K562 (cell line): ENCODE measurements around the gene DNAAF8. TPM values are rescaled to one million over a fixed set of nuclear protein-coding genes. Genes with fewer than 3 reads are reported as not detected.
A peak's percentile ranks its signal among the peaks of the same experiment; 100 is the strongest.

Experiments
- BRCA1 ChIP-seq, 2 experiments: fragments of 450-650 bp in 1 of 2; sonication (generic) in 1 of 2; formaldehyde crosslinking in 1 of 2; IDR thresholded peaks; 2 replicates each; pipeline versions ENCODE4 v1.5.0 to v1.6.1; 2017 to 2020; ENCODE audit warnings: mild to moderate bottlenecking in 1 of 2, missing genetic modification reagents in 1 of 2
- CBFB ChIP-seq: sonication (generic); formaldehyde crosslinking; IDR thresholded peaks from 2 replicates; pipeline ENCODE4 v1.4.0; 2020; ENCODE audit warnings: mild to moderate bottlenecking, missing genetic modification reagents
- CBX5 ChIP-seq: IDR thresholded peaks from 2 replicates; pipeline ENCODE4 v1.6.1; 2014; ENCODE audit warnings: low read depth, borderline replicate concordance
- KLF10 ChIP-seq: fragments of 250-450 bp; sonication (Bioruptor Pico); IDR thresholded peaks from 2 replicates; pipeline ENCODE4 v1.6.1; 2021; ENCODE audit warnings: matching md5 sums
- MCM3 ChIP-seq: fragments of 450-650 bp; IDR thresholded peaks from 2 replicates; pipeline ENCODE4 v1.6.1; 2016
- NCOA2 ChIP-seq, 2 experiments: fragments of 450-650 bp; IDR thresholded peaks; 2 replicates each; pipeline ENCODE4 v1.6.1; 2018; ENCODE audit warnings: mild to moderate bottlenecking in 2 of 2, moderate library complexity in 1 of 2; ENCODE audit not compliant: partially characterized antibody in 2 of 2
- POLR2G ChIP-seq: fragments of 200-400 bp; formaldehyde crosslinking; IDR thresholded peaks from 2 replicates; pipeline ENCODE4 v1.6.1; 2017; ENCODE audit warnings: low read depth, mild to moderate bottlenecking, antibody characterized with exemption, low read length, moderate library complexity
- POLR2H ChIP-seq: IDR thresholded peaks from 2 replicates; pipeline ENCODE4 v1.6.1; 2016; ENCODE audit warnings: missing genetic modification characterization, low read depth, mild to moderate bottlenecking, control low read depth, missing compliant biosample characterization, moderate library complexity
- PRMT5 ChIP-seq: sonication (generic); formaldehyde crosslinking; IDR thresholded peaks from 2 replicates; pipeline ENCODE4 v1.5.0; 2020; ENCODE audit warnings: missing genetic modification reagents
- SNIP1 ChIP-seq: fragments of 450-650 bp; IDR thresholded peaks from 2 replicates; pipeline ENCODE4 v1.7.1; 2017; ENCODE audit warnings: low read depth, mild to moderate bottlenecking
- SNRNP70 ChIP-seq: fragments of 200-400 bp; formaldehyde crosslinking; optimal IDR thresholded peaks from 2 replicates; pipeline ENCODE3; 2017; ENCODE audit warnings: low read depth, low read length
- SPI1 ChIP-seq: IDR thresholded peaks from 2 replicates; pipeline ENCODE4 v1.6.1; 2011; ENCODE audit warnings: low read depth, low read length, control low read depth, borderline replicate concordance
- ZNF174 ChIP-seq: fragments of 250-450 bp; sonication (Bioruptor Pico); IDR thresholded peaks from 2 replicates; pipeline ENCODE4 v1.4.0; 2020; ENCODE audit warnings: mild to moderate bottlenecking
- ZNF280B ChIP-seq: fragments of 250-450 bp; sonication (Bioruptor Pico); IDR thresholded peaks from 2 replicates; pipeline ENCODE4 v1.5.1; 2021; ENCODE audit warnings: mild to moderate bottlenecking
- ZNF695 ChIP-seq: fragments of 450-650 bp; formaldehyde crosslinking; IDR thresholded peaks from 2 replicates; pipeline ENCODE4 v1.4.0; 2020; ENCODE audit warnings: mild to moderate bottlenecking, moderate library complexity
- ZSCAN29 ChIP-seq: fragments of 450-650 bp; IDR thresholded peaks from 2 replicates; pipeline ENCODE4 v1.6.1; 2017
- polyA plus RNA-seq, 8 experiments: library from polyadenylated mRNA; depleted of rRNA in 4 of 8; stranded (reverse) in 5 of 8; unstranded in 3 of 8; fragments of >200 nt; fragmentation: Nextera tagmentation in 2 of 8; fragmentation: Illumina TruSeq in 1 of 8; extraction: Ambion mirVana in 2 of 8; extraction: Trizol in 1 of 8; gene quantifications; 2 replicates each; pipeline versions ENCODE4 v1.2.1 to v1.2.3, GENCODE V29; 2011 to 2014; ENCODE audit warnings: inconsistent platforms in 1 of 8, missing spikeins in 1 of 8
- total RNA-seq, 7 experiments: library from RNA; depleted of rRNA in 6 of 7; stranded (reverse); fragments of >200 nt in 6 of 7; fragmentation: Illumina TruSeq in 2 of 7; extraction: Trizol in 2 of 7; gene quantifications; 2 replicates each; pipeline versions ENCODE4 v1.2.1 to v1.2.3, GENCODE V29; 2011 to 2021; ENCODE audit warnings: low replicate concordance in 1 of 7
- TF ChIP-seq, protein P1 (sequence below): fragments of 200-800 bp; sonication (Bioruptor generic); IDR thresholded peaks from 2 replicates; pipeline ENCODE4 v1.6.1; 2017; ENCODE audit warnings: missing genetic modification characterization, missing compliant biosample characterization

DNAAF8 gene
- total and polyA plus RNA-seq, 9 of the 15 experiments (the other 6 are each of a cell fraction or from before 2014, with no cell fraction given), result 0.04 to 0.12 (median 0.10) TPM; not detected in 6

DNA sequence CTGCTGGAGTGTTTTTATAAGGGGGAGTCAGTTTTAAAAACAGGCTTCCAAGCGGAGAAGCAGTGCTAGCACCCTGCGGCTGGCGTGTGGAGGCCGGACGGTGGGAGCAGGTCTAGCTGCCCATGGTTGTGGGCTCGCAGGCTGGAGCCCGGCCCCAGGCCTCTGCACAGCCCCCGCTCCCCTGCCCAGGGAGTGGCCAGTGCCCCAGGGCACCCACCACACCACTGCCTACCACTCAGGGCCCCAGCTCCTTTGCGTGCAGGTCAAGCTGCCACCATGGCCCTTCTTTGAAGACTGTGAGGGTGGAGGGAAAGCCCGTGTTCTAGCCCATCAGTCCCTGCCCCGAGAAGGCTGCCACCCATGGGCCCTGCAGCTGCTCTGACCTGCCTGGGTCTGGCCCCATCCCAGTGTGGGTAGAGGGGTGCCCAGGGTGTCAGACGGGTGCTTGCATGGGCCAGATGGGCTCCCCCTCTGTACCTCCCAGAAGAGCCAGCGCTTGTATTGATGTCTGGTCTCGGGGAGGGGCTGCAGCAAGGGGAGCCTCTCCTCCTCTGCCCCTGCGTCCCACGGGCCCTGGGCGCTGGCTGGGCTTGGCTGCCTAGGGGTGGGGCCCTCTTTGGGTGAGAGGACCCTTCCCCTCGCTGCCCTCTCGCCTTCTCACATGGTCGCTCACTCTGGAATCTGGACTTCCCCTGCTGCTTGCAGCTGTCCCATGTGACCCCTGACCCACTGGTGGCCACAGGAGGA is 42.5 kb upstream of the DNAAF8 start (continued):
- TF ChIP-seq, protein P1, sequence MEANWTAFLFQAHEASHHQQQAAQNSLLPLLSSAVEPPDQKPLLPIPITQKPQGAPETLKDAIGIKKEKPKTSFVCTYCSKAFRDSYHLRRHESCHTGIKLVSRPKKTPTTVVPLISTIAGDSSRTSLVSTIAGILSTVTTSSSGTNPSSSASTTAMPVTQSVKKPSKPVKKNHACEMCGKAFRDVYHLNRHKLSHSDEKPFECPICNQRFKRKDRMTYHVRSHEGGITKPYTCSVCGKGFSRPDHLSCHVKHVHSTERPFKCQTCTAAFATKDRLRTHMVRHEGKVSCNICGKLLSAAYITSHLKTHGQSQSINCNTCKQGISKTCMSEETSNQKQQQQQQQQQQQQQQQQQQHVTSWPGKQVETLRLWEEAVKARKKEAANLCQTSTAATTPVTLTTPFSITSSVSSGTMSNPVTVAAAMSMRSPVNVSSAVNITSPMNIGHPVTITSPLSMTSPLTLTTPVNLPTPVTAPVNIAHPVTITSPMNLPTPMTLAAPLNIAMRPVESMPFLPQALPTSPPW (CRISPR knock-in tag), result no peak
- TF ChIP-seq ZNF174 (CRISPR knock-in tag), result no peak
- no peak for TF ChIP-seq SPI1
- no peak for TF ChIP-seq POLR2H (tag)
- TF ChIP-seq SNIP1, result no peak
- no peak for TF ChIP-seq NCOA2 (IDR thresholded peaks at IDR 0.05; ENCODE audit: partially characterized antibody in 2 of 2)
- TF ChIP-seq PRMT5 (CRISPR knock-in tag), result no peak
- no peak for TF ChIP-seq KLF10 (CRISPR knock-in tag)
- no peak for TF ChIP-seq SNRNP70
- 0 out of 2 replicates have a peak, but pooled peaks have one; percentile 18 for TF ChIP-seq CBFB (CRISPR knock-in tag)
- no peak for TF ChIP-seq ZNF280B (CRISPR knock-in tag)
- peak; percentile 65 for TF ChIP-seq POLR2G
- TF ChIP-seq ZNF695 (CRISPR knock-in tag), result no peak
- TF ChIP-seq ZSCAN29, result no peak
- no peak for TF ChIP-seq MCM3
- TF ChIP-seq CBX5, result no peak
- no peak for TF ChIP-seq BRCA1 (IDR thresholded peaks at IDR 0.05)
- TF ChIP-seq BRCA1 (CRISPR knock-in tag; IDR thresholded peaks at IDR 0.05), result no peak
